ENCODE data around the gene GIT1. TPM values are rescaled to one million over a fixed set of nuclear protein-coding genes. Genes with fewer than 3 reads are reported as not detected.

GIT1 gene
- total and polyA plus RNA-seq, 4 donors = 2.2 to 11.1 (median 4.9) TPM

DNA sequence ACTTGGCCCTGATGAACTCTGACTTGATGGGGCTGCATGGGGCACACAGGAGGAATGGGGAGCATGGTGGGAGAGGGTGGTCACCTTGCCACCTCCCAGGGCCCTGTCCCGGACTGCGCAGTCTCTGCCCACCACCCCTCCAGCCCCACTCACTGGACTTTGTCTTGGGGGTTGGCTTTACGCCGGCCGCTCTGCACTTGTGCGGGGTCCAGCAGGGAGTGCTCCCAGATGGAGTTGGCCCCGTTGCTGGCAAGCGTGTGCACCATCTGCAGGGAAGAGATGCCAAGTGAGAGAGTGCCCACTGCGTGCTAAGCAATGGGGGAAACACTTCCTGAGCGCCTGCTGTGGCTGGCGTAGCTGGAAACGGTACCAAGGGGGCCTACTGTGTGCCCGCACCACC lies 6.7 kb downstream of the GIT1 start:
- TF ChIP-seq, protein P1, sequence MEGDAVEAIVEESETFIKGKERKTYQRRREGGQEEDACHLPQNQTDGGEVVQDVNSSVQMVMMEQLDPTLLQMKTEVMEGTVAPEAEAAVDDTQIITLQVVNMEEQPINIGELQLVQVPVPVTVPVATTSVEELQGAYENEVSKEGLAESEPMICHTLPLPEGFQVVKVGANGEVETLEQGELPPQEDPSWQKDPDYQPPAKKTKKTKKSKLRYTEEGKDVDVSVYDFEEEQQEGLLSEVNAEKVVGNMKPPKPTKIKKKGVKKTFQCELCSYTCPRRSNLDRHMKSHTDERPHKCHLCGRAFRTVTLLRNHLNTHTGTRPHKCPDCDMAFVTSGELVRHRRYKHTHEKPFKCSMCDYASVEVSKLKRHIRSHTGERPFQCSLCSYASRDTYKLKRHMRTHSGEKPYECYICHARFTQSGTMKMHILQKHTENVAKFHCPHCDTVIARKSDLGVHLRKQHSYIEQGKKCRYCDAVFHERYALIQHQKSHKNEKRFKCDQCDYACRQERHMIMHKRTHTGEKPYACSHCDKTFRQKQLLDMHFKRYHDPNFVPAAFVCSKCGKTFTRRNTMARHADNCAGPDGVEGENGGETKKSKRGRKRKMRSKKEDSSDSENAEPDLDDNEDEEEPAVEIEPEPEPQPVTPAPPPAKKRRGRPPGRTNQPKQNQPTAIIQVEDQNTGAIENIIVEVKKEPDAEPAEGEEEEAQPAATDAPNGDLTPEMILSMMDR (IDR thresholded peaks at IDR 0.05; ENCODE audit: low read depth, low read length, missing input control) = no peak
- TF ChIP-seq TAF1 (conservative IDR thresholded peaks at IDR 0.05) (no peak), HNF4G (IDR thresholded peaks at IDR 0.05) (no peak), FOXA2 (IDR thresholded peaks at IDR 0.05) (no peak), NR2F2 (IDR thresholded peaks at IDR 0.05) (no peak), RXRA (IDR thresholded peaks at IDR 0.05) (no peak), JUND (IDR thresholded peaks at IDR 0.05) (no peak), EGR1 (IDR thresholded peaks at IDR 0.05; ENCODE audit: low read depth in 2 of 2) (no peak), GABPA (IDR thresholded peaks at IDR 0.05 in 1 of 2, conservative IDR thresholded peaks at IDR 0.05 in 1 of 2) (no peak), YY1 (IDR thresholded peaks at IDR 0.05) (no peak), RAD21 (IDR thresholded peaks at IDR 0.05) (no peak), FOXA1 (IDR thresholded peaks at IDR 0.05) (no peak), HNF4A (conservative IDR thresholded peaks at IDR 0.05) (no peak), SP1 (IDR thresholded peaks at IDR 0.05) (no peak)
- TF ChIP-seq, protein P2, sequence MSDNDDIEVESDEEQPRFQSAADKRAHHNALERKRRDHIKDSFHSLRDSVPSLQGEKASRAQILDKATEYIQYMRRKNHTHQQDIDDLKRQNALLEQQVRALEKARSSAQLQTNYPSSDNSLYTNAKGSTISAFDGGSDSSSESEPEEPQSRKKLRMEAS (IDR thresholded peaks at IDR 0.05) = no peak
- TF ChIP-seq, protein P3, sequence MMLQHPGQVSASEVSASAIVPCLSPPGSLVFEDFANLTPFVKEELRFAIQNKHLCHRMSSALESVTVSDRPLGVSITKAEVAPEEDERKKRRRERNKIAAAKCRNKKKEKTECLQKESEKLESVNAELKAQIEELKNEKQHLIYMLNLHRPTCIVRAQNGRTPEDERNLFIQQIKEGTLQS (IDR thresholded peaks at IDR 0.05) = no peak
- TF ChIP-seq, protein P4, sequence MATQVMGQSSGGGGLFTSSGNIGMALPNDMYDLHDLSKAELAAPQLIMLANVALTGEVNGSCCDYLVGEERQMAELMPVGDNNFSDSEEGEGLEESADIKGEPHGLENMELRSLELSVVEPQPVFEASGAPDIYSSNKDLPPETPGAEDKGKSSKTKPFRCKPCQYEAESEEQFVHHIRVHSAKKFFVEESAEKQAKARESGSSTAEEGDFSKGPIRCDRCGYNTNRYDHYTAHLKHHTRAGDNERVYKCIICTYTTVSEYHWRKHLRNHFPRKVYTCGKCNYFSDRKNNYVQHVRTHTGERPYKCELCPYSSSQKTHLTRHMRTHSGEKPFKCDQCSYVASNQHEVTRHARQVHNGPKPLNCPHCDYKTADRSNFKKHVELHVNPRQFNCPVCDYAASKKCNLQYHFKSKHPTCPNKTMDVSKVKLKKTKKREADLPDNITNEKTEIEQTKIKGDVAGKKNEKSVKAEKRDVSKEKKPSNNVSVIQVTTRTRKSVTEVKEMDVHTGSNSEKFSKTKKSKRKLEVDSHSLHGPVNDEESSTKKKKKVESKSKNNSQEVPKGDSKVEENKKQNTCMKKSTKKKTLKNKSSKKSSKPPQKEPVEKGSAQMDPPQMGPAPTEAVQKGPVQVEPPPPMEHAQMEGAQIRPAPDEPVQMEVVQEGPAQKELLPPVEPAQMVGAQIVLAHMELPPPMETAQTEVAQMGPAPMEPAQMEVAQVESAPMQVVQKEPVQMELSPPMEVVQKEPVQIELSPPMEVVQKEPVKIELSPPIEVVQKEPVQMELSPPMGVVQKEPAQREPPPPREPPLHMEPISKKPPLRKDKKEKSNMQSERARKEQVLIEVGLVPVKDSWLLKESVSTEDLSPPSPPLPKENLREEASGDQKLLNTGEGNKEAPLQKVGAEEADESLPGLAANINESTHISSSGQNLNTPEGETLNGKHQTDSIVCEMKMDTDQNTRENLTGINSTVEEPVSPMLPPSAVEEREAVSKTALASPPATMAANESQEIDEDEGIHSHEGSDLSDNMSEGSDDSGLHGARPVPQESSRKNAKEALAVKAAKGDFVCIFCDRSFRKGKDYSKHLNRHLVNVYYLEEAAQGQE (IDR thresholded peaks at IDR 0.05) = no peak
- 93% methylated on average over 13 of the region's 13 CpGs for WGBS
- H3K36me3 ChIP-seq (ENCODE audit: control insufficient read depth in 4 of 4, insufficient read depth in 3 of 4, low read depth in 1 of 4, low read length in 3 of 4) = peaks cover 0 to 9% (median 3%) of the 10 kb centered on the region in 4 donors
- H3K9ac ChIP-seq (ENCODE audit: low read depth in 1 of 2, low read length in 2 of 2) = no peak overlapping the region
- H3K4me3 ChIP-seq (ENCODE audit: low read depth in 1 of 3, low read length in 3 of 3) = no peak overlapping the region
- H3K9me3 ChIP-seq (ENCODE audit: control insufficient read depth in 4 of 4, low read length in 3 of 4) = no peaks in the 10 kb centered on the region
- H3K4me1 ChIP-seq (ENCODE audit: control insufficient read depth in 4 of 4, insufficient read depth in 4 of 4, low read length in 3 of 4) = peaks cover 0 to 7% (median 4%) of the 10 kb centered on the region in 4 donors
- H3K27ac ChIP-seq (ENCODE audit: low read depth in 1 of 2, low read length in 2 of 2) = no peak overlapping the region
- no peak for DNase-seq (ENCODE audit: low spot score)
- H3K27me3 ChIP-seq (ENCODE audit: control insufficient read depth in 4 of 4, insufficient read depth in 4 of 4, low read length in 3 of 4) = no peaks in the 10 kb centered on the region

DNA sequence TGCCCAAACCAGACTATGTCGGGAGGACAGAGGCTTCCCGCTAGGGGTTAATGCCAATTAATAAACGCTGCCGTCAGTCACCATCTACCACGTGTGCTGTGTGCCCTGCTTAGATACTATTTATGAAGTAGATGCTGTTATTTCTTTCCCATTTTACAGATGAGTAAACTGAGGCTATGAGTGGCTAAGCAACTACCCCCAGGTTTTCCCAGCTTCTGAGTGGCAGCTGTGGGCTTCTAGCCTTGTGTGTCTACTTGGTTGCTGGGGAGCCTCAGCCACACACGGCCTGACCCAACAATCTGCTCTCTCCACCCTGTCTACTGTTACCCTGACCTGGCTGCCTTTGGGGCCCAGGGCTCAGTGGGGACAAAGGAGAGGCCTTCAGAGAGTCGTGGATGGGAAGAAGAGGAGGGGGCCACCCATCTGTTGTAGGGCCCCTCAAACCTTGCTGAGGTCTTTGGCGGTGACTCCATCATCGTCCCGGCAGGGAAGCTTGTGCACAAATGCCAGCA lies 7.1 kb downstream of the GIT1 start:
- Histone ChIP-seq H3K9ac (ENCODE audit: low read depth in 1 of 2, low read length in 2 of 2) (no peak overlapping the region), H3K4me3 (ENCODE audit: low read depth in 1 of 3, low read length in 3 of 3) (no peak overlapping the region), H3K27ac (ENCODE audit: low read depth in 1 of 2, low read length in 2 of 2) (no peak overlapping the region), H3K4me1 (ENCODE audit: control insufficient read depth in 4 of 4, insufficient read depth in 4 of 4, low read length in 3 of 4) (peaks cover 0 to 5% (median 1%) of the 10 kb centered on the region in 4 donors), H3K9me3 (ENCODE audit: control insufficient read depth in 4 of 4, low read length in 3 of 4) (no peaks in the 10 kb centered on the region), H3K36me3 (ENCODE audit: control insufficient read depth in 4 of 4, insufficient read depth in 3 of 4, low read depth in 1 of 4, low read length in 3 of 4) (peaks cover 0 to 11% (median 3%) of the 10 kb centered on the region in 4 donors), H3K27me3 (ENCODE audit: control insufficient read depth in 4 of 4, insufficient read depth in 4 of 4, low read length in 3 of 4) (no peaks in the 10 kb centered on the region)
- TF ChIP-seq RAD21 (IDR thresholded peaks at IDR 0.05) (no peak), JUND (IDR thresholded peaks at IDR 0.05) (no peak), YY1 (IDR thresholded peaks at IDR 0.05) (no peak), GABPA (IDR thresholded peaks at IDR 0.05 in 1 of 2, conservative IDR thresholded peaks at IDR 0.05 in 1 of 2) (no peak), HNF4G (IDR thresholded peaks at IDR 0.05) (no peak), FOXA2 (IDR thresholded peaks at IDR 0.05) (no peak), TAF1 (conservative IDR thresholded peaks at IDR 0.05) (no peak), HNF4A (conservative IDR thresholded peaks at IDR 0.05) (no peak), EGR1 (IDR thresholded peaks at IDR 0.05; ENCODE audit: low read depth in 2 of 2) (no peak), FOXA1 (IDR thresholded peaks at IDR 0.05) (no peak)
- TF ChIP-seq, protein P3 (IDR thresholded peaks at IDR 0.05) = no peak
- DNase-seq (ENCODE audit: low spot score) = no peak
- whole genome bisulfite sequencing = 95% methylated on average over 10 of the region's 10 CpGs
